ENCODE measurements around the gene HIVEP2.

HIVEP2 gene

GRCh38 chr6:142944124-142945048 is 590 bp downstream of the HIVEP2 start:
- DNase-seq, result peak; percentile 91

- DNase-seq, result peak; percentile 60
Observed at GRCh38 chr6:142943711-142944123, 1.3 kb downstream of the HIVEP2 start.

GRCh38 chr6:142942805-142943227 is 2.2 kb downstream of the HIVEP2 start:
- no peak for DNase-seq

GRCh38 chr6:142942238-142942637 is 2.7 kb downstream of the HIVEP2 start:
- DNase-seq, result no peak

GRCh38 chr6:142941018-142941417 is 4.0 kb downstream of the HIVEP2 start:
- DNase-seq, result no peak

- DNase-seq, result no peak
Observed at GRCh38 chr6:142940487-142940886, 4.5 kb downstream of the HIVEP2 start.

GRCh38 chr6:142938510-142938909 is 6.5 kb downstream of the HIVEP2 start:
- no peak for DNase-seq

GRCh38 chr6:142937986-142938385 is 7.0 kb downstream of the HIVEP2 start:
- no peak for DNase-seq

GRCh38 chr6:142935553-142936517 is 9.1 kb downstream of the HIVEP2 start:
- peak; percentile 37 for DNase-seq

- DNase-seq, result no peak
Observed at GRCh38 chr6:142934599-142934998, 10.4 kb downstream of the HIVEP2 start.

- DNase-seq, result no peak
Observed at GRCh38 chr6:142934106-142934505, 10.9 kb downstream of the HIVEP2 start.

- DNase-seq, result no peak
Observed at GRCh38 chr6:142933701-142934100, 11.3 kb downstream of the HIVEP2 start.

- DNase-seq, result no peak
Observed at GRCh38 chr6:142932889-142933288, 12.1 kb downstream of the HIVEP2 start.

- no peak for DNase-seq
Observed at GRCh38 chr6:142929751-142930358, 15.1 kb downstream of the HIVEP2 start.

- no peak for DNase-seq
Observed at GRCh38 chr6:142927904-142928303, 17.1 kb downstream of the HIVEP2 start.

GRCh38 chr6:142927271-142927580 is 17.8 kb downstream of the HIVEP2 start:
- no peak for DNase-seq

GRCh38 chr6:142926494-142927270 is 18.3 kb downstream of the HIVEP2 start:
- peak; percentile 81 for DNase-seq

GRCh38 chr6:142926177-142926493 is 18.8 kb downstream of the HIVEP2 start:
- DNase-seq, result no peak

- no peak for DNase-seq
Observed at GRCh38 chr6:142925575-142926110, 19.3 kb downstream of the HIVEP2 start.

- DNase-seq, result no peak
Observed at GRCh38 chr6:142918339-142919042, 26.5 kb downstream of the HIVEP2 start.

GRCh38 chr6:142916881-142917280 is 28.1 kb downstream of the HIVEP2 start:
- DNase-seq, result no peak

Data from NK-92 treated with Interleukin-12 subunit alpha and Interleukin-12 subunit beta, amount 100 ng/mL, for 24 hours (cell line).